Fibroblast of lung (primary cell): ENCODE data around the gene POLR2L.

Experiments used
- EZH2 ChIP-seq: IDR thresholded peaks from 2 replicates; pipeline ENCODE4 v1.5.1; 2012; ENCODE audit warnings: low read length, control low read depth, mild to moderate bottlenecking; ENCODE audit errors: missing control alignments
- TF ChIP-seq, protein P1 (sequence below), 2 donors: IDR thresholded peaks in 1 of 2; conservative IDR thresholded peaks in 1 of 2; 1 replicate in 1 of 2; 2 replicates in 1 of 2; pipeline ENCODE4 v1.5.1; 2011 to 2012; ENCODE audit warnings: low read length in 2 of 2, control low read depth in 1 of 2, inconsistent platforms in 1 of 2, low read depth in 1 of 2, mild to moderate bottlenecking in 1 of 2

GRCh38 chr11:830295-831117 lies 11.8 kb downstream of the POLR2L start:
- TF ChIP-seq, protein P1, sequence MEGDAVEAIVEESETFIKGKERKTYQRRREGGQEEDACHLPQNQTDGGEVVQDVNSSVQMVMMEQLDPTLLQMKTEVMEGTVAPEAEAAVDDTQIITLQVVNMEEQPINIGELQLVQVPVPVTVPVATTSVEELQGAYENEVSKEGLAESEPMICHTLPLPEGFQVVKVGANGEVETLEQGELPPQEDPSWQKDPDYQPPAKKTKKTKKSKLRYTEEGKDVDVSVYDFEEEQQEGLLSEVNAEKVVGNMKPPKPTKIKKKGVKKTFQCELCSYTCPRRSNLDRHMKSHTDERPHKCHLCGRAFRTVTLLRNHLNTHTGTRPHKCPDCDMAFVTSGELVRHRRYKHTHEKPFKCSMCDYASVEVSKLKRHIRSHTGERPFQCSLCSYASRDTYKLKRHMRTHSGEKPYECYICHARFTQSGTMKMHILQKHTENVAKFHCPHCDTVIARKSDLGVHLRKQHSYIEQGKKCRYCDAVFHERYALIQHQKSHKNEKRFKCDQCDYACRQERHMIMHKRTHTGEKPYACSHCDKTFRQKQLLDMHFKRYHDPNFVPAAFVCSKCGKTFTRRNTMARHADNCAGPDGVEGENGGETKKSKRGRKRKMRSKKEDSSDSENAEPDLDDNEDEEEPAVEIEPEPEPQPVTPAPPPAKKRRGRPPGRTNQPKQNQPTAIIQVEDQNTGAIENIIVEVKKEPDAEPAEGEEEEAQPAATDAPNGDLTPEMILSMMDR (conservative IDR thresholded peaks at IDR 0.05 in 1 of 2, IDR thresholded peaks at IDR 0.05 in 1 of 2; ENCODE audit: low read depth in 1 of 2, low read length in 2 of 2): no peak
- TF ChIP-seq EZH2: no peak
